GM12878 (cell line): ENCODE measurements around the gene RGS19. TPM values are rescaled to one million over a fixed set of nuclear protein-coding genes. Genes with fewer than 3 reads are reported as not detected.

ENCODE experiments used
- CEBPB ChIP-seq, 2 experiments: fragments of 150-350 bp in 1 of 2; IDR thresholded peaks; 2 replicates each; pipeline ENCODE4 v1.6.1; 2012 to 2014; ENCODE audit warnings: low read depth in 2 of 2, low read length in 2 of 2, borderline replicate concordance in 1 of 2, inconsistent platforms in 1 of 2
- CHD2 ChIP-seq: IDR thresholded peaks from 2 replicates; pipeline ENCODE4 v1.6.1; 2011; ENCODE audit warnings: low read depth, low read length, improper control_type of control experiment, borderline replicate concordance
- CREB1 ChIP-seq: IDR thresholded peaks from 2 replicates; pipeline ENCODE4 v1.6.1; 2012; ENCODE audit warnings: low read depth, mild to moderate bottlenecking, inconsistent platforms
- EGR1 ChIP-seq, 2 experiments: IDR thresholded peaks; 1 replicate in 1 of 2; 2 replicates in 1 of 2; pipeline ENCODE4 v1.6.1; 2011 to 2012; ENCODE audit warnings: low read depth in 2 of 2, low read length in 2 of 2, borderline replicate concordance in 1 of 2, mild to moderate bottlenecking in 1 of 2, moderate library complexity in 1 of 2
- EZH2 ChIP-seq: IDR thresholded peaks from 2 replicates; pipeline ENCODE4 v1.6.1; 2012; ENCODE audit warnings: low read depth, mild to moderate bottlenecking, control low read depth, inconsistent platforms, low read length, borderline replicate concordance; ENCODE audit not compliant: control insufficient read depth
- IKZF2 ChIP-seq, 2 experiments: fragments of 450-650 bp; IDR thresholded peaks; 2 replicates each; pipeline ENCODE4 v1.6.1; 2017; ENCODE audit warnings: mild to moderate bottlenecking in 2 of 2, moderate library complexity in 2 of 2
- MTA2 ChIP-seq: fragments of 450-650 bp; IDR thresholded peaks from 2 replicates; pipeline ENCODE4 v1.6.1; 2016; ENCODE audit warnings: low read depth, mild to moderate bottlenecking, moderate library complexity
- MTA3 ChIP-seq: IDR thresholded peaks from 2 replicates; pipeline ENCODE4 v1.6.1; 2012; ENCODE audit warnings: low read length, inconsistent platforms, borderline replicate concordance
- MYC ChIP-seq: IDR thresholded peaks from 2 replicates; pipeline ENCODE4 v1.6.1; 2011; ENCODE audit warnings: mild to moderate bottlenecking, low read length, moderate library complexity, inconsistent platforms; ENCODE audit not compliant: insufficient read depth, insufficient replicate concordance, insufficient read length, severe bottlenecking
- NFYB ChIP-seq: IDR thresholded peaks from 2 replicates; pipeline ENCODE4 v1.6.1; 2011; ENCODE audit warnings: low read depth, mild to moderate bottlenecking, low read length, improper control_type of control experiment, moderate library complexity; ENCODE audit not compliant: insufficient read depth
- NKRF ChIP-seq: fragments of 450-650 bp; conservative IDR thresholded peaks from 2 replicates; pipeline ENCODE4 v1.6.1; 2017; ENCODE audit warnings: mild to moderate bottlenecking, moderate library complexity
- POU2F2 ChIP-seq: IDR thresholded peaks from 3 replicates; pipeline ENCODE4 v1.6.1; 2011; ENCODE audit warnings: low read depth, mild to moderate bottlenecking, low read length, borderline replicate concordance
- SMARCA5 ChIP-seq: fragments of 450-650 bp; IDR thresholded peaks from 2 replicates; pipeline ENCODE4 v1.6.1; 2017; ENCODE audit warnings: mild to moderate bottlenecking
- STAT1 ChIP-seq: fragments of 450-650 bp; conservative IDR thresholded peaks from 2 replicates; pipeline ENCODE4 v1.6.1; 2014; ENCODE audit warnings: antibody characterized with exemption, mild to moderate bottlenecking
- STAT3 ChIP-seq: IDR thresholded peaks from 2 replicates; pipeline ENCODE4 v1.6.1; 2011; ENCODE audit warnings: low read depth, low read length, improper control_type of control experiment
- TCF7 ChIP-seq: IDR thresholded peaks from 2 replicates; pipeline ENCODE4 v1.6.1; 2014; ENCODE audit warnings: antibody characterized with exemption, borderline replicate concordance
- ZBTB40 ChIP-seq: fragments of 450-650 bp; IDR thresholded peaks from 2 replicates; pipeline ENCODE4 v1.6.1; 2016; ENCODE audit warnings: mild to moderate bottlenecking, moderate library complexity, borderline replicate concordance
- ZNF24 ChIP-seq: fragments of 450-650 bp; IDR thresholded peaks from 2 replicates; pipeline ENCODE4 v1.6.1; 2017; ENCODE audit warnings: antibody characterized with exemption, mild to moderate bottlenecking
- ZNF687 ChIP-seq: fragments of 450-650 bp; IDR thresholded peaks from 2 replicates; pipeline ENCODE4 v1.6.1; 2017; ENCODE audit warnings: mild to moderate bottlenecking, moderate library complexity
- polyA plus RNA-seq, 11 experiments: library from polyadenylated mRNA; depleted of rRNA in 4 of 11; unstranded in 6 of 11; stranded (reverse) in 5 of 11; fragments of >200 nt; fragmentation: Nextera tagmentation in 4 of 11; fragmentation: Illumina TruSeq in 1 of 11; extraction: Ambion mirVana in 4 of 11; extraction: Trizol in 1 of 11; gene quantifications; 1 replicate in 1 of 11; 2 replicates in 10 of 11; pipeline versions ENCODE4 v1.2.1 to v1.2.3, GENCODE V29; 2011 to 2016; ENCODE audit warnings: inconsistent platforms in 2 of 11, missing spikeins in 2 of 11, low read depth in 1 of 11
- total RNA-seq, 4 experiments: library from RNA; depleted of rRNA in 3 of 4; stranded (reverse); fragments of >200 nt in 3 of 4; fragmentation: Illumina TruSeq in 1 of 4; extraction: Trizol in 1 of 4; gene quantifications; 2 replicates each; pipeline versions ENCODE4 v1.2.1 to v1.2.3, GENCODE V29; 2013 to 2021

The RGS19 gene
- total and polyA plus RNA-seq, 10 of the 15 experiments (the other 5 are each of a cell fraction or from before 2014, with no cell fraction given), result 0.82 to 62.4 (median 39.8) TPM

- TF ChIP-seq STAT3 (no peak), EZH2 (no peak), MTA3 (no peak), SMARCA5 (no peak), ZNF687 (peak; percentile 38), MTA2 (peak; percentile 72), NKRF (no peak), POU2F2 (no peak), MYC (no peak), TCF7 (no peak; the same call in 1 of the 2 replicates), NFYB (no peak), EGR1 (IDR thresholded peaks at IDR 0.05; ENCODE audit: borderline replicate concordance in 1 of 2, low read depth in 2 of 2, low read length in 2 of 2) (0 out of 3 replicates have a peak, but pooled peaks of 1 of the 2 experiments have one; percentile 23), ZNF24 (no peak), IKZF2 (IDR thresholded peaks at IDR 0.05) (peak; percentile 77 to 81; a peak in 3 of 4 replicates), CEBPB (IDR thresholded peaks at IDR 0.05; ENCODE audit: borderline replicate concordance in 1 of 2, low read depth in 2 of 2, low read length in 2 of 2) (no peak), CHD2 (peak; percentile 47; the same call in 1 of the 2 replicates), ZBTB40 (no peak; the same call in 1 of the 2 replicates), STAT1 (no peak), CREB1 (no peak)
These were observed 44.0 kb downstream of the RGS19 start (continued) for GRCh38 chr20:64035066-64035932.
